Measurements from ENCODE around the gene BCAS4.

DNA sequence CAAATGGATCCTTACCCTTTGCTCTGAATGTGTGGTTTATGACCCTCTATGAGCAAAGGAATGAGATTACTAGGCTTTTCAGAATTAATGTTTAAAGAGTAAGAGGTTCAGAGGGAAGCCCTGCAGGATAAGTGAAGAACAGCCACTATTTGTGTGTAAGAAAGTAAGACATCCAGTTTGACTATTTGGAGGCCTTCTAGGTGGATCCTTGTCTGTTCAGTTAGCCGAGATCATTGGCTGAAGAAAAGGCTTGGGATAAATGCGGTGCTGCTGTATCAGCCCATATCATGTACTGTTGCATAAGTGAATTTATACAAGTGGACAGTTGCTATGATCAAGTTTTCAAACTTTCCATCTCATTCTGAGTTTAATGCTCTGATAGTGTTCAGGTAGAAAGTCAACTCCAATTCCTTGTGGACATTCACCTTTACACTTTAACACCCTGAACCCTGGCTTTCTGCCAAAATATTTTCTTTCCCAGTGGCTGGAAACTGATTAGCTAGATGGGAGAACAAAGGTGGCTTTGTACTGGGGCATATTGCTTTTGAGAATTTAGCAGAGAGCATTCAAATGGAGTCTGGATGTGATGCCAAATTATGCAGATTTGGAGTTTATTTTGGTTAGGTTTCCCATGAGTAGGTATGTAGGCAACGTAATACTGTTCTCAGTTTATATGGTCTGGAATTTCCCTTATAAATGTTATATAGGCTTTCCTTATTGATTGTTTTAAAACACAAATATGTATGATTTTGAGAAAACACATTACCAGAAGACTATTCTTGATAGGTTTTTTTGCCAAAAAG lies 48.5 kb upstream of the BCAS4 start:
- TF ChIP-seq, protein P1, sequence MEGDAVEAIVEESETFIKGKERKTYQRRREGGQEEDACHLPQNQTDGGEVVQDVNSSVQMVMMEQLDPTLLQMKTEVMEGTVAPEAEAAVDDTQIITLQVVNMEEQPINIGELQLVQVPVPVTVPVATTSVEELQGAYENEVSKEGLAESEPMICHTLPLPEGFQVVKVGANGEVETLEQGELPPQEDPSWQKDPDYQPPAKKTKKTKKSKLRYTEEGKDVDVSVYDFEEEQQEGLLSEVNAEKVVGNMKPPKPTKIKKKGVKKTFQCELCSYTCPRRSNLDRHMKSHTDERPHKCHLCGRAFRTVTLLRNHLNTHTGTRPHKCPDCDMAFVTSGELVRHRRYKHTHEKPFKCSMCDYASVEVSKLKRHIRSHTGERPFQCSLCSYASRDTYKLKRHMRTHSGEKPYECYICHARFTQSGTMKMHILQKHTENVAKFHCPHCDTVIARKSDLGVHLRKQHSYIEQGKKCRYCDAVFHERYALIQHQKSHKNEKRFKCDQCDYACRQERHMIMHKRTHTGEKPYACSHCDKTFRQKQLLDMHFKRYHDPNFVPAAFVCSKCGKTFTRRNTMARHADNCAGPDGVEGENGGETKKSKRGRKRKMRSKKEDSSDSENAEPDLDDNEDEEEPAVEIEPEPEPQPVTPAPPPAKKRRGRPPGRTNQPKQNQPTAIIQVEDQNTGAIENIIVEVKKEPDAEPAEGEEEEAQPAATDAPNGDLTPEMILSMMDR (IDR thresholded peaks at IDR 0.05; ENCODE audit: borderline replicate concordance, extremely low read depth, low read length, poor library complexity, severe bottlenecking) = no peak
- no peak for TF ChIP-seq EZH2 (IDR thresholded peaks at IDR 0.05; ENCODE audit: borderline replicate concordance, low read depth, low read length, severe bottlenecking)

Measured in DND-41 (cell line).